Tibial artery (tissue), 4 donors: Measurements from ENCODE around the gene LPP.
"Not testable (repeated sequence)": the region's sequence is repeated elsewhere in the genome, so short reads cannot be mapped to it uniquely, and the experiment has no call there.

Source experiments
- DNase-seq, 2 donors: peaks; one replicate each; pipeline ENCODE4 v3.0.0-alpha.2; 2019
- H3K27ac ChIP-seq, 2 donors: fragments of 200-600 bp; sonication (generic) in 1 of 2; 1 replicate in 1 of 2; 2 replicates in 1 of 2; pipeline ENCODE4 v1.5.1; 2018 to 2019; ENCODE audit warnings: mild to moderate bottlenecking in 1 of 2
- H3K27me3 ChIP-seq, 2 donors: fragments of 200-600 bp; sonication (generic) in 1 of 2; one replicate each; pipeline versions ENCODE4 v1.5.1 to v1.6.0; 2016 to 2019
- H3K36me3 ChIP-seq, 3 donors: fragments of 200-600 bp; sonication (generic) in 2 of 3; one replicate each; pipeline ENCODE4 v1.5.1; 2016 to 2019; ENCODE audit warnings: mild to moderate bottlenecking in 2 of 3
- H3K4me1 ChIP-seq, 4 donors: fragments of 200-600 bp; sonication (generic) in 2 of 4; 1 replicate in 3 of 4; 2 replicates in 1 of 4; pipeline ENCODE4 v1.5.1; 2016 to 2019
- H3K4me3 ChIP-seq, 2 donors: fragments of 200-600 bp; sonication (generic) in 1 of 2; 1 replicate in 1 of 2; 2 replicates in 1 of 2; pipeline ENCODE4 v1.5.1; 2018 to 2019; ENCODE audit warnings: mild to moderate bottlenecking in 2 of 2
- H3K9me3 ChIP-seq, 3 donors: fragments of 200-600 bp; sonication (generic) in 1 of 3; one replicate each; pipeline ENCODE4 v1.5.1; 2016 to 2019
- CTCF ChIP-seq, 2 experiments: fragments of 200-600 bp in 1 of 2; fragments of 450-650 bp in 1 of 2; IDR thresholded peaks; one replicate each; pipeline ENCODE4 v1.5.1; 2017 to 2019; ENCODE audit warnings: antibody characterized with exemption in 2 of 2, mild to moderate bottlenecking in 1 of 2, moderate library complexity in 1 of 2
- intact Hi-C: fragments of 100-400 bp; cut with DNase I; formaldehyde crosslinking; loops from one replicate; pipeline ENCODE4 v1.15.0; 2023; ENCODE audit warnings: low total_unique reads

LPP gene

DNA sequence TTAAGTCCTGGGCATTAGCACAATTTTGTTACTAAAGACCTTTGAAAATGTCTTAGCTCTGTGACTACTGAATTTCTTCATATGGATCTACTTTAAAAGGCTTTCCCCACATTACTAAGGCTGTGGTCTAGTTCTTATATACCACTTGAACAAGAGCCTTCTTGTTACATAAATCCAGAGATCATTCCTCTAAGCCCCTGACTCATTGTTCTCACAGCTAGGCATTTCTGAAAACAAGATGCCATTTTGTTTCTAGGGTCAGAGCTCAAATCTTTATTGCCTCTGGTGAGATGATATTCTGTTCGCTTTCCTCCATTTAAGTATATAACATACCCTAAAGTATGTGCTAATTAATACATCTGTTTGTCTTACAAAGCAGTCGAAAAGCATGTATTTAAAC lies 29.8 kb upstream of the LPP start:
- TF ChIP-seq CTCF (IDR thresholded peaks at IDR 0.05) = no peak
- no peaks in the 10 kb centered on the region for H3K27me3 ChIP-seq
- H3K4me1 ChIP-seq = peaks cover 0 to 47% (median 8%) of the 10 kb centered on the region in 4 donors
- no peaks in the 10 kb centered on the region for H3K36me3 ChIP-seq
- DNase-seq = no peak
- H3K4me3 ChIP-seq = no peak overlapping the region
- no peaks in the 10 kb centered on the region for H3K9me3 ChIP-seq
- no peak overlapping the region for H3K27ac ChIP-seq
- intact Hi-C loops = no loop called here

- H3K9me3 ChIP-seq = no peaks in the 10 kb centered on the region
- no peaks in the 10 kb centered on the region for H3K36me3 ChIP-seq
- H3K4me3 ChIP-seq = no peak overlapping the region
- H3K27me3 ChIP-seq = no peaks in the 10 kb centered on the region
- no peak for DNase-seq
- H3K4me1 ChIP-seq = peaks cover 0 to 50% (median 8%) of the 10 kb centered on the region in 4 donors
- H3K27ac ChIP-seq = no peak overlapping the region
- intact Hi-C loops = no loop called here
- no peak for TF ChIP-seq CTCF (IDR thresholded peaks at IDR 0.05)
Observed at GRCh38 chr3:188125076-188125475, 28.9 kb upstream of the LPP start.

DNA sequence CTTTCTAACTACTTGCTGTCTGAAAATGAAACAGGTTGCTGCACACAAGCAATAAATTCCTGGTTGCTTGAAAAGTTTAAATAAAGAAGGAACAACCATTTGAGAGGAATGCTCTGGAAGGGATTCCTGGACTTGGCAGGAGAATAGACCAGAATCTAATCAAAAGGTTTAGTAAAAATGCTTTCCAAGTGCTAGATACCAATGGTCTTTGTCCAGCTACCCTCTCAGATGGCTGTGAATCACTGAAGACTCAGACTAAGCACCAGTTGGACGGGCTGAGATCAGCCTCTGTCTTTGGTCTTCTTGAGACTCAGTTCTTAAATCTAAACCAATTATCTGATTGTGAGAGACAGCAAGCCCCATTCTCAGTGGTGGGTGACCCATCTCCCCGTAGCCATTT lies 27.7 kb upstream of the LPP start:
- no peaks in the 10 kb centered on the region for H3K9me3 ChIP-seq
- no peak for TF ChIP-seq CTCF (IDR thresholded peaks at IDR 0.05)
- peak overlapping the region; percentile 2 to 52 for H3K27ac ChIP-seq
- intact Hi-C loops = no loop called here
- DNase-seq = no peak
- H3K36me3 ChIP-seq = no peaks in the 10 kb centered on the region
- peaks cover 0 to 50% (median 8%) of the 10 kb centered on the region in 4 donors for H3K4me1 ChIP-seq
- no peaks in the 10 kb centered on the region for H3K27me3 ChIP-seq
- no peak overlapping the region for H3K4me3 ChIP-seq

GRCh38 chr3:188126934-188127333 lies 27.0 kb upstream of the LPP start:
- H3K9me3 ChIP-seq = no peaks in the 10 kb centered on the region
- TF ChIP-seq CTCF (IDR thresholded peaks at IDR 0.05) = no peak
- H3K27me3 ChIP-seq = no peaks in the 10 kb centered on the region
- peaks cover 0 to 50% (median 8%) of the 10 kb centered on the region in 4 donors for H3K4me1 ChIP-seq
- no peak for DNase-seq
- H3K27ac ChIP-seq = peak overlapping the region; percentile 2 to 52
- H3K36me3 ChIP-seq = no peaks in the 10 kb centered on the region
- intact Hi-C loops = no loop called here
- H3K4me3 ChIP-seq = no peak overlapping the region

- no peak overlapping the region for H3K27ac ChIP-seq
- H3K4me1 ChIP-seq = peaks cover 0 to 39% (median 8%) of the 10 kb centered on the region in 4 donors
- no peak for TF ChIP-seq CTCF (IDR thresholded peaks at IDR 0.05)
- no peak for DNase-seq
- intact Hi-C loops = no loop called here
- H3K27me3 ChIP-seq = no peaks in the 10 kb centered on the region
- no peak overlapping the region for H3K4me3 ChIP-seq
- no peaks in the 10 kb centered on the region for H3K9me3 ChIP-seq
- no peaks in the 10 kb centered on the region for H3K36me3 ChIP-seq
Observed at GRCh38 chr3:188128905-188129304, 25.1 kb upstream of the LPP start.

DNA sequence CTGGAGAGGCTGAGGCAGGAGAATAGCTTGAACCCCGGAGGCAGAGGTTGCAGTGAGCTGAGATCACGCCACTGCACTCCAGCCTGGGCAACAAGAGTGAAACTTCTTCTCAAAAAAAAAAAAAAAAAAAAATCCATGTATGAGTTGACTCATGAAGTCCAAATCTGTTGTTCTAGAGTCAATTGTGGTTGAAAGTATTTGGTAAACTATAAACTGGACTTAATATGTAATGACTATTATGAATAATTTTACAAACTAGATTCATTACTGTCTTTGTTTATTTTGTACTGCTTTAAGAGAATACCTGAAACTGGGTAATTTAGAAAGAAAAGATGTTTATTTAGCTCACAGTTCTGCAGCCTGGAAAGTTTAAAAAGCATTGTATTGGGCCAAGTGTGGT lies 22.9 kb upstream of the LPP start:
- H3K27me3 ChIP-seq, H3K36me3 ChIP-seq, H3K9me3 ChIP-seq, intact Hi-C loops, DNase-seq, H3K27ac ChIP-seq, H3K4me3 ChIP-seq: not testable (repeated sequence)
- H3K4me1 ChIP-seq = peaks cover 0 to 41% (median 4%) of the 10 kb centered on the region in 4 donors
